Upper lobe of left lung (tissue), 6 donors: Measurements from ENCODE around the gene CBX8. TPM values are rescaled to one million over a fixed set of nuclear protein-coding genes. Genes with fewer than 3 reads are reported as not detected.
A peak's percentile ranks its signal among the peaks of the same experiment; 100 is the strongest.

Source experiments
- ATAC-seq, 2 donors: fragments of 200-7000 bp; cut with Tn5 transposase; one replicate each; pipeline ENCODE4 v1.9.1; 2022; ENCODE audit warnings: mild to moderate bottlenecking in 2 of 2, moderate library complexity in 2 of 2; ENCODE audit not compliant: low FRiP score in 2 of 2
- DNase-seq, 2 donors: peaks; one replicate each; pipeline ENCODE4 v3.0.0-alpha.2; 2019 to 2020
- H3K27ac ChIP-seq, 4 donors: fragments of 200-600 bp; sonication (generic); one replicate each; pipeline ENCODE4 v1.5.1; 2016 to 2019
- H3K27me3 ChIP-seq, 4 donors: fragments of 200-600 bp; sonication (generic); one replicate each; pipeline ENCODE4 v1.5.1; 2017 to 2019
- H3K36me3 ChIP-seq, 4 donors: fragments of 200-600 bp; sonication (generic); one replicate each; pipeline ENCODE4 v1.5.1; 2016 to 2019
- H3K4me1 ChIP-seq, 4 donors: fragments of 200-600 bp; sonication (generic); one replicate each; pipeline ENCODE4 v1.5.1; 2018 to 2019
- H3K4me3 ChIP-seq, 4 donors: fragments of 200-600 bp; sonication (generic); one replicate each; pipeline ENCODE4 v1.5.1; 2017 to 2019; ENCODE audit warnings: mild to moderate bottlenecking in 2 of 4, moderate library complexity in 1 of 4
- H3K9me3 ChIP-seq, 4 donors: fragments of 200-600 bp; sonication (generic); one replicate each; pipeline ENCODE4 v1.5.1; 2018 to 2019
- CTCF ChIP-seq, 6 experiments: fragments of 450-650 bp in 4 of 6; fragments of 200-600 bp in 2 of 6; sonication (generic) in 2 of 6; IDR thresholded peaks; one replicate each; pipeline ENCODE4 v1.5.1; 2016 to 2019; ENCODE audit warnings: antibody characterized with exemption in 6 of 6
- EP300 ChIP-seq, 4 donors: sonication (generic); formaldehyde crosslinking; IDR thresholded peaks; one replicate each; pipeline ENCODE4 v1.5.1; 2017; ENCODE audit warnings: antibody characterized with exemption in 4 of 4, control low read depth in 2 of 4
- POLR2A ChIP-seq, 4 donors: fragments of 450-650 bp; IDR thresholded peaks; one replicate each; pipeline ENCODE4 v1.5.1; 2016 to 2017; ENCODE audit warnings: antibody characterized with exemption in 4 of 4, mild to moderate bottlenecking in 2 of 4
- POLR2AphosphoS5 ChIP-seq, 2 donors: sonication (generic); formaldehyde crosslinking; IDR thresholded peaks; one replicate each; pipeline ENCODE4 v1.5.1; 2017; ENCODE audit warnings: antibody characterized with exemption in 2 of 2
- WGBS, 2 donors: methylation state at CpG; one replicate each; pipeline ENCODE4 v1.1.5; 2017 to 2018; 5-methylcytosine and 5-hydroxymethylcytosine counted together
- total RNA-seq, 6 donors: library from RNA; depleted of rRNA in 4 of 6; stranded (reverse); fragments of >200 nt in 4 of 6; gene quantifications; one replicate each; pipeline versions ENCODE4 v1.1.0 to v1.2.1, GENCODE V29; 2016 to 2021
- donor health status: DM: no; HTN: no; CAD: no; lungs with moderate emphysema.
- donor health status: DM: no; HTN: yes; CAD: no; lungs with severe emphysema.

CBX8 gene
- total RNA-seq, 6 donors from 2014 or later = 2.0 to 16.8 (median 8.8) TPM

- H3K36me3 ChIP-seq = peaks cover 0 to 6% (median 0%) of the 10 kb centered on the region in 4 donors
- peaks cover 2 to 48% (median 35%) of the 10 kb centered on the region in 4 donors for H3K27me3 ChIP-seq
- DNase-seq (peak; percentile 59 to 91), ATAC-seq (peak in 1 of 2 donors; percentile 79)
- WGBS, 2 donors = 8 to 16% methylated on average over 35 to 61 of the region's 74 CpGs
- TF ChIP-seq POLR2A (IDR thresholded peaks at IDR 0.05) (no peak), CTCF (IDR thresholded peaks at IDR 0.05) (peak; percentile 78 to 92 (median 86))
- peak overlapping the region in 1 of 4 donors; percentile 18 for H3K4me3 ChIP-seq
- H3K9me3 ChIP-seq = no peaks in the 10 kb centered on the region
- no peak overlapping the region for H3K27ac ChIP-seq
- peaks cover 22 to 44% (median 32%) of the 10 kb centered on the region in 4 donors for H3K4me1 ChIP-seq
Measured at GRCh38 chr17:79789943-79790804, 6.7 kb downstream of the CBX8 start.

GRCh38 chr17:79788989-79789942 is 7.6 kb downstream of the CBX8 start:
- Histone ChIP-seq H3K36me3 (peaks cover 0 to 3% (median under 1%) of the 10 kb centered on the region in 4 donors), H3K9me3 (no peaks in the 10 kb centered on the region), H3K4me1 (peaks cover 22 to 44% (median 32%) of the 10 kb centered on the region in 4 donors), H3K27me3 (peaks cover 2 to 48% (median 35%) of the 10 kb centered on the region in 4 donors), H3K4me3 (peak overlapping the region in 1 of 4 donors; percentile 18), H3K27ac (no peak overlapping the region)
- TF ChIP-seq CTCF (IDR thresholded peaks at IDR 0.05) = no peak
- TF ChIP-seq POLR2AphosphoS5 (IDR thresholded peaks at IDR 0.05) = no peak
- no peak for TF ChIP-seq EP300 (IDR thresholded peaks at IDR 0.05)
- TF ChIP-seq POLR2A (IDR thresholded peaks at IDR 0.05) = no peak
- no peak for DNase-seq
- 29 to 42% methylated on average over 19 to 51 of the region's 52 CpGs for whole genome bisulfite sequencing, 2 donors
- ATAC-seq = peak in 1 of 2 donors; percentile 1

GRCh38 chr17:79788455-79788854 is 8.4 kb downstream of the CBX8 start:
- Histone ChIP-seq H3K4me1 (peaks cover 17 to 40% (median 32%) of the 10 kb centered on the region in 4 donors), H3K36me3 (peaks cover 0 to 5% (median 1%) of the 10 kb centered on the region in 4 donors), H3K27me3 (peaks cover 2 to 48% (median 35%) of the 10 kb centered on the region in 4 donors), H3K9me3 (no peaks in the 10 kb centered on the region), H3K4me3 (no peak overlapping the region), H3K27ac (no peak overlapping the region)
- WGBS, 2 donors = 79 to 84% methylated on average over 5 of the region's 5 CpGs
- DNase-seq (no peak), ATAC-seq (no peak)
- TF ChIP-seq POLR2AphosphoS5 (IDR thresholded peaks at IDR 0.05) (no peak), CTCF (IDR thresholded peaks at IDR 0.05) (no peak), POLR2A (IDR thresholded peaks at IDR 0.05) (no peak), EP300 (IDR thresholded peaks at IDR 0.05) (no peak)

GRCh38 chr17:79786930-79787643 is 9.8 kb downstream of the CBX8 start:
- H3K4me1 ChIP-seq = peaks cover 11 to 28% (median 22%) of the 10 kb centered on the region in 4 donors
- no peak for TF ChIP-seq POLR2AphosphoS5 (IDR thresholded peaks at IDR 0.05)
- no peak for TF ChIP-seq POLR2A (IDR thresholded peaks at IDR 0.05)
- no peak for TF ChIP-seq EP300 (IDR thresholded peaks at IDR 0.05)
- TF ChIP-seq CTCF (IDR thresholded peaks at IDR 0.05) = no peak
- H3K27me3 ChIP-seq = peaks cover 0 to 37% (median 27%) of the 10 kb centered on the region in 4 donors
- no peak overlapping the region for H3K4me3 ChIP-seq
- 84 to 87% methylated on average over 8 to 12 of the region's 12 CpGs for WGBS, 2 donors
- H3K36me3 ChIP-seq = peaks cover 0 to 5% (median 1%) of the 10 kb centered on the region in 4 donors
- no peak overlapping the region for H3K27ac ChIP-seq
- H3K9me3 ChIP-seq = no peaks in the 10 kb centered on the region
- DNase-seq (peak in 1 of 2 donors; percentile 26), ATAC-seq (no peak)
